ENCODE data around the gene ABCB4. TPM values are rescaled to one million over a fixed set of nuclear protein-coding genes. Genes with fewer than 3 reads are reported as not detected.

Gene ABCB4
- polyA plus RNA-seq, 1 donor (not counting 4 experiments of a cell fraction or from before 2014, with no cell fraction given) = not detected

DNA sequence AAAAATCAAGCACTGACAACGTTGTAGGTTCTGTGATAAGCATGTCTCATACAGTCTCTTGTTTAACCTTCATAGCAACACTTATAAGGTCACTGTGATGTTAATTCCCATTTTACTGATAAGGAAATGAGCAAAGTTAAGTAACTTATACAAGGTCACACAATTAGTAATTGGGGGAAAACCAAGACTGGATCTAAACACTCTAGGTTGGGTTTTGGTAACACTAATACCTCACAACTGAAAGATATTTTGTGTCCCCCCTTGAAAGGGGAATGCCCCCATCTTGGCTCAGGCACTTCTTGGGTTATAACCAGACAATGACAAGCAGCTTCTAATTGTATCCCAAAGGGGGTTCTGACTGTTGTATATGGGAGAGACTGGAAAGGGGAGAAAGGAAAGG, 36.0 kb upstream of the ABCB4 start:
- no peak overlapping the region for H3K4me3 ChIP-seq (ENCODE audit: control insufficient read depth in 2 of 3, extremely low read depth in 1 of 3, insufficient read depth in 2 of 3, low read depth in 1 of 3, low read length in 3 of 3)
- FAIRE-seq (no peak), DNase-seq (ENCODE audit: low read depth, low spot score) (no peak)
- dilution Hi-C loops (cut with MboI; ENCODE audit: extremely low pct_ligation_motif_present, low sequenced_read_pairs) = no loop called here
- no peaks in the 10 kb centered on the region for H3K79me2 ChIP-seq (ENCODE audit: control insufficient read depth, insufficient read depth, low read length)
- no peak overlapping the region for H3K4me2 ChIP-seq (ENCODE audit: control insufficient read depth, extremely low read depth, insufficient read depth, low read depth, low read length)
- H3K9ac ChIP-seq (ENCODE audit: control insufficient read depth, extremely low read depth, insufficient read depth, low read length) = no peak overlapping the region
- H4K20me1 ChIP-seq (ENCODE audit: control insufficient read depth, extremely low read depth, insufficient read depth, low read length) = no peaks in the 10 kb centered on the region
- no peaks in the 10 kb centered on the region for H3K36me3 ChIP-seq (ENCODE audit: control insufficient read depth in 2 of 2, extremely low read depth in 1 of 2, insufficient read depth in 2 of 2, low read length in 2 of 2)
- no peaks in the 10 kb centered on the region for H3K9me1 ChIP-seq (ENCODE audit: control insufficient read depth, extremely low read depth, insufficient read depth, low read length)
- H3K27ac ChIP-seq (ENCODE audit: control insufficient read depth, insufficient read depth, low read length) = no peak overlapping the region
- no peaks in the 10 kb centered on the region for H3K4me1 ChIP-seq (ENCODE audit: control insufficient read depth, extremely low read depth, insufficient read depth, low read length)
- no peak overlapping the region for H2AFZ ChIP-seq (ENCODE audit: control insufficient read depth, low read length)
- no peaks in the 10 kb centered on the region for H3K27me3 ChIP-seq (ENCODE audit: control insufficient read depth, extremely low read depth, insufficient read depth, low read length)
- TF ChIP-seq EZH2 (IDR thresholded peaks at IDR 0.05; ENCODE audit: low read length) = no peak
- TF ChIP-seq, protein P1, sequence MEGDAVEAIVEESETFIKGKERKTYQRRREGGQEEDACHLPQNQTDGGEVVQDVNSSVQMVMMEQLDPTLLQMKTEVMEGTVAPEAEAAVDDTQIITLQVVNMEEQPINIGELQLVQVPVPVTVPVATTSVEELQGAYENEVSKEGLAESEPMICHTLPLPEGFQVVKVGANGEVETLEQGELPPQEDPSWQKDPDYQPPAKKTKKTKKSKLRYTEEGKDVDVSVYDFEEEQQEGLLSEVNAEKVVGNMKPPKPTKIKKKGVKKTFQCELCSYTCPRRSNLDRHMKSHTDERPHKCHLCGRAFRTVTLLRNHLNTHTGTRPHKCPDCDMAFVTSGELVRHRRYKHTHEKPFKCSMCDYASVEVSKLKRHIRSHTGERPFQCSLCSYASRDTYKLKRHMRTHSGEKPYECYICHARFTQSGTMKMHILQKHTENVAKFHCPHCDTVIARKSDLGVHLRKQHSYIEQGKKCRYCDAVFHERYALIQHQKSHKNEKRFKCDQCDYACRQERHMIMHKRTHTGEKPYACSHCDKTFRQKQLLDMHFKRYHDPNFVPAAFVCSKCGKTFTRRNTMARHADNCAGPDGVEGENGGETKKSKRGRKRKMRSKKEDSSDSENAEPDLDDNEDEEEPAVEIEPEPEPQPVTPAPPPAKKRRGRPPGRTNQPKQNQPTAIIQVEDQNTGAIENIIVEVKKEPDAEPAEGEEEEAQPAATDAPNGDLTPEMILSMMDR (optimal IDR thresholded peaks at IDR 0.05 in 1 of 3, IDR thresholded peaks at IDR 0.05 in 1 of 3, conservative IDR thresholded peaks at IDR 0.05 in 1 of 3; ENCODE audit: extremely low read depth in 1 of 3, insufficient read depth in 2 of 3, low read length in 3 of 3) = no peak
- H3K9me3 ChIP-seq (ENCODE audit: control insufficient read depth, low read depth, low read length) = no peaks in the 10 kb centered on the region

DNA sequence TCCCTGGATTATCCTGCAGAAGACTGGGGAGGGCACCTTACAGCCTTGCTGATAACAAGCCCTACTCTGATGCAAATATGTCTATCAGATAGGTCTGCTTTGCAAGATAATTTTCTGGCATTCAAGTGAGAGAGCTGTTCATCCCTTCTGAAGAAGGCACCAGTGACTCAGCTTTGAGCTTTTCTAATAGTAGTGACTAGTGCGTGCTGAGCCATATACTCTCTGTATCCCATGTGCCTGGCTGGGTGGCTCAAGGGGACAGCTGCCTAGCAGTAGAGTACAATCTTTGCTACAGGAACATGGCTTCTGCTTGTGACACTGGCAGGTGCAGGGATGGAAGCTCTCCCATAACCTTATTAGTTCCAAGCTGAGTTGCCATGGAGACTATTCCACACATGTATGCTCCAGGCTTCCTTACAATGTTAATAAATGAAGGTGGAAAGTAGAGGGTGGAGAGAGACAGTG, 35.0 kb upstream of the ABCB4 start:
- Histone ChIP-seq H4K20me1 (ENCODE audit: control insufficient read depth, extremely low read depth, insufficient read depth, low read length) (no peaks in the 10 kb centered on the region), H3K4me2 (ENCODE audit: control insufficient read depth, extremely low read depth, insufficient read depth, low read depth, low read length) (no peak overlapping the region), H3K9ac (ENCODE audit: control insufficient read depth, extremely low read depth, insufficient read depth, low read length) (no peak overlapping the region), H3K27ac (ENCODE audit: control insufficient read depth, insufficient read depth, low read length) (no peak overlapping the region), H3K9me3 (ENCODE audit: control insufficient read depth, low read depth, low read length) (no peaks in the 10 kb centered on the region), H3K27me3 (ENCODE audit: control insufficient read depth, extremely low read depth, insufficient read depth, low read length) (no peaks in the 10 kb centered on the region), H3K79me2 (ENCODE audit: control insufficient read depth, insufficient read depth, low read length) (no peaks in the 10 kb centered on the region), H3K9me1 (ENCODE audit: control insufficient read depth, extremely low read depth, insufficient read depth, low read length) (no peaks in the 10 kb centered on the region), H3K4me1 (ENCODE audit: control insufficient read depth, extremely low read depth, insufficient read depth, low read length) (no peaks in the 10 kb centered on the region), H3K4me3 (ENCODE audit: control insufficient read depth in 2 of 3, extremely low read depth in 1 of 3, insufficient read depth in 2 of 3, low read depth in 1 of 3, low read length in 3 of 3) (no peak overlapping the region), H3K36me3 (ENCODE audit: control insufficient read depth in 2 of 2, extremely low read depth in 1 of 2, insufficient read depth in 2 of 2, low read length in 2 of 2) (no peaks in the 10 kb centered on the region), H2AFZ (ENCODE audit: control insufficient read depth, low read length) (no peak overlapping the region)
- FAIRE-seq = no peak
- dilution Hi-C loops (cut with MboI; ENCODE audit: extremely low pct_ligation_motif_present, low sequenced_read_pairs) = no loop called here
- TF ChIP-seq EZH2 (IDR thresholded peaks at IDR 0.05; ENCODE audit: low read length) = no peak
- TF ChIP-seq, protein P1 (optimal IDR thresholded peaks at IDR 0.05 in 1 of 3, IDR thresholded peaks at IDR 0.05 in 1 of 3, conservative IDR thresholded peaks at IDR 0.05 in 1 of 3; ENCODE audit: extremely low read depth in 1 of 3, insufficient read depth in 2 of 3, low read length in 3 of 3) = no peak
- no peak for DNase-seq (ENCODE audit: low read depth, low spot score)

Data from keratinocyte (primary cell).